Measurements from ENCODE around the gene MRPL40.
"Not testable (repeated sequence)": the region's sequence is repeated elsewhere in the genome, so short reads cannot be mapped to it uniquely, and the experiment has no call there.

MRPL40 gene

DNA sequence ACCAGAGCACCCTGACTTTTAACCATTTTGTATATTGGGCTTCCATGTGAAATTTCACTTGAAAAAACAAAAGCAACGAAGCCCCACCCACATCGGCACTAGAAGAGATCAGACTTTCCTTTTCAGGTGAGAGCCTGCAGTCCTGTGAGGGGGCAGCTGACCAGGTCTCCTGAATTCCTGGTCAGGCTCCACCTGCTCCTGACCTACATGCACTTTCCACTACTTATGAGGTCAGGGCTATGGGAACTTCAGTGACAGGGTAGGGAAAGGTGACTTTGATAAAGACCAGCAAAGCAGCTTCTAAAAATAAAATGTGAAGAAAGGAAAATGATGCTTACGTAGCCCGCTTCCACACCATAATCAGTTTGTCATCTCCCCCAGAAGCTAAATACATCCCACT is 25.5 kb upstream of the MRPL40 start:
- DNase-seq (ENCODE audit: low read depth, low spot score) = no peak

DNA sequence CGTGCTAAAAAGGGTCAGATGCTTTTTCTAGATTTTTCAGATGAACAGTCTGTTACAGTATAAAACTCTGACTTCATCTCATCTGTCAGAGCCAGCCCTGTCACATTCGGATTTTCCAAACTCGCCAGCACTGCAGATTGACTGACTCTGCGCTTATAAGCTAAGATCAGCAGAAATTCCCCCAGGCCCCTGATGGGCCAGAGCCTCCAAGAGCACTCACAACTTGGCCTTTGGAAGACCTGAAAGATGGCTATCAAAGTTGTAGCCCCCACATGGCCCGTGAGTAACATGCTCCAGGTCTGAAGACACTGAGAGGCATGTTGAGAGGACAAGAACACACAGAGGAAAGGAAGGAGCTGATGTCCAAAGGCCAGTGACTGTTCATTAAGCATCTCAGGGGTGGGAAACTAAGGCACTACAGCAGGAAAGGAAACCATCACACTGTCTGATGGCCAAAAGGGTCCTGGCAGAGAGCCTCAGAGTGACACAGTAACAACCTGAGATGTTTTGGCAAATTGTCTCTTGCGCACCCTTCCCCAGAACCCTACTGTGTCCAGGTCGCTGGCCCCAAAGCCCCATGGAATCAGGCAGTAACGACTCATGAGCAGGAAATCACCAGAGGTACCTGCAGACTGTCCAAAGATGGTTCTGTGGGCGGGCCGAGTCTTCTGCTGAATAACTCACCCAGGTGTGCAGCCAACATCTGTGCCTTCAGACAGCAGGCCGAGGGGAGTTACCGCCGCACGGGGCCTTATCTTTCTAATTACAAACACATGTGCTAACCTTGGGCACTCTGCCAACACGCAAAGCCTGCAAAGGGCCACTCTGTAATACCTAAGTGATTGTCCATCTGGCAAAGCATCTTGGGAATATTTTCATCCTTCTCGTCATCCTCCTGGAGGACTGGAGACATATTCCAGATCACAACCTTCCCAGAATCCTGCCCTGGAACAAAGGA is 24.4 kb upstream of the MRPL40 start:
- no peak for DNase-seq (ENCODE audit: low read depth, low spot score)

DNA sequence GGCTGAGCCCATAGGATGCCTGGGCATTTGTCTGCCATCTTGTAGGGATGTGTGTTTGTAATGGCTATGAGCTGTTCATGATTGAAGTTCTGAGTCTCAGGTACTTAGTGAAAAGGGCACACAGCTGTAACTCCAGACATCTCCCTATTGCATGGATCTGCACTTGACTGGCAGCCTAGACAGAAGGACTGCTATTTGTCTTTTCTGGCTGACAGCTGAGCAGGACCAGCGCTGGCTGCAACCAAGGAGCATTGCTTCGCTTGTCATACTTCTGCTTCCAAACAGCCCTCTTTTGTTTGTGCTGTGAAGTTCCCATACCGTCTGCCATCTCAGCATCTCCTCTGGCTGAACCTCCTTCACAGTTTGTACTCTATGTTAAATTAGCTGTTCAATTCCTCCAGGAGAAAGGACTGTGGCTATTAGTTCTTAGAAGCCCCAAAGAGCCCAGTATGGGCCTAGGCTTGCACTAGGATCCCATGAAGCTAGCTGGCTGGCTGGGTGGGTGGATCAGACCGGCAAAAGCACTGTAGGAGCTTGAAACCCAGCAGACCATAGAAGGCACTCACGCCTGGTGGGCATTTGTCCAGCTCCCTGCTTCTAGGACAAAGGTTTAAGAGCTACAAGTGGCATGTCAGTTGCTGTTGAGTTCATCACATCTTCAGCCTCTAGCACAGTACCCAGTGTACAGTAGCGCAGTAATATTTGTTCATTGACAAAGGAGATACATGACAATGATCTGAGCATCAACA is 21.2 kb upstream of the MRPL40 start:
- DNase-seq (ENCODE audit: low read depth, low spot score) = no peak

DNA sequence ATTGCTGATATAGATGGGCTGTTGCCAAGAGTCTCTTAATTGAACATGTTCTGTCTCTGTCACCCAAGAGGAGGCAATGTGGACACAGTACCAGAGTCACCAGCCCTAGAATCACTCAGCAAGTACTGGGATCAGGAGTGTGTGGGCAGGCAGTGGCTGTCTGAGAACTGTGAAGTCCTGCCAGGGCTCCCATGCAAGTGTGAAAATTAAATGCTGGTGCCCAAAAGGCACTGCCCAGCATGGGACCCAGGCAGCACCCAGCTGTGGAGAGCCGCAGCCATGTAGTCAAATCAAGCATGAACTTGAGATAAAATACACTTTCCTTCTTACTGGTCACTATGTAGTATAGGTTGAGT is 20.7 kb upstream of the MRPL40 start:
- no peak for DNase-seq (ENCODE audit: low read depth, low spot score)

DNA sequence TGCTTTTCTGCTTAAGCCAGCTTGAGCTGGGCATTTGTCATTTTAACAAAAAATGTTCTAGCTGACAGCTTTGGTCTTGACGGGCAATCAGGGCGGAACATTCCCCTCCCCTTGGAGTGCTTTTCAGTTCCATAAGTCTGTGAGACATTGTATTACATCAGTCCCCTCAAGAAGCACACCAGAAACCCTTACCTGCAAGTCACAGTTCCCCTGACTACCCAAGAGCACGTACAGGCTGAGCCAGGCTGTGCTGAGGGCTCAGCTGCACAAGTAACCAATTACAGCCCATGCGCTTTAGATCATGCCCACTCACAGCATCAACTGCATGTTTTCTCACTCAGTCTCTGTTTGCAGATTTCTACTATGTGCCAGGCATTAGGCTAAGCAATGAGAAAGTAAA is 19.9 kb upstream of the MRPL40 start:
- DNase-seq (ENCODE audit: low read depth, low spot score) = no peak

DNA sequence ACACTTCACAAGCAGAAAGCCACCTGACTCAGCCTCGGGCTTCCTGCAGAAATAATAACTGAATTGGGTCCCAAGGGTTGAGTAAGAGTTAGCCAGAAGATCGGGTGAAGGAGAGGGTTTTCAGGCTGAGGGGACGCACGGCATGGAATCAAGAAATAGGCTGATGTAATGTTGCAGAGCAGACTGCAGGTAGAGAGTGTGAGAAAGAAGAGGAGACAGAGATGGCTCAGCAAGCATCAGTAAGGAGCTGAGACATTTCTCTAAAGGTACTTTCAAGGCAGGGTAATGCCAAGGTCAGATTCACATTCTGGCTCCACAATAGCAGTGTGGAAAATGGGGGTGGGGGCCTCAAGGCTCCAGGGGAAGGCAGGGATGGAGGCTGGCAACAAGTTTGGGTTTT is 19.4 kb upstream of the MRPL40 start:
- no peak for DNase-seq (ENCODE audit: low read depth, low spot score)

DNA sequence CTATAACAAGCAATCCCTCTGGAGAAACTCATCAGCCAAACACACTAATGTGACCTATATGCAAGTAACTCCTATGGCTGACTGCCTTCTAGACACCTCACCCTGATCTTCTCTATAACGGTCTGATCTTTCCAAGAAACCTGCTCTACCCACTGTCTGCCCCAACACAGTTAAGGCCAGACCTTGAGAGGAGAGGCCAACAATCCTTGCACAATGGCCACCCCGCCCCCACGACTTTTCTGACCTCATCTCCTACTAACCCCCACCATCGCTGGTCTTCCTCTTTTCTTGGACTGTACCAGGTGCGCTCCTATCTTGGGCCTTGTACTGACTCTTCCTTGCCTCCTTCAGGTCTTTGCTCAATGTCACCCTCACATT is 13.3 kb upstream of the MRPL40 start:
- no peak for DNase-seq (ENCODE audit: low read depth, low spot score)

DNA sequence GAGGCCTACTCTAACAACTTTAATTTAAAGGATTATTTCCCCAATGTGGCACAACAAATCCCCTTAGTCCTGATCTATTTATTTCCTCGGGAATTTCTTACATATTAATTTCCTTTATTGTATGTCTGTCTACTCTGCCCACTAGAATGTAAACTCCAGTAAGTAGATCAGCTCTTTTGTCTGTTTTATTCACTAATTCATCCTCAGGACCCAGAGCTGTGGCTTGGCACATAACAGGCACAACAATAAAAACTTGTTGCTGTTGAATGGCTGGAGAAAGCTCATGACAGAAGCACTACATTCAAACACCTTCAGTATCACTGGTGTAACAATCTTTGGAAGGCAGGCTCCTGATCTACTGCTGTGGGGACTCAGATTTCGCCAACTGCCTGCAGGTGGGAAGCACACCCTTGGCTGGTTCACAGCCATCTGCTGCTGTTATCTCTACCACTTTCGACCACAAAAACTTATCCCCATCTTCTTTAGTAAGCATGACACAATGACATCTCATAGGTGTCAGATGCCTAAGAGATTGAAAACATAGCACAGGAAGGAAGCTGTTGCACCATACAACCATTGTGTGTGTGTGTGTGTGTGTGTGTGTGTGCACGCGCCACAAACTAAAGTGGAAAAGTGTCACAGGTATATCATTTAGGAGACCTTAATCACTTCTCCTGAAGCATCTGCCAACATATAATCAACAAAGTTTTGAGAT is 12.7 kb upstream of the MRPL40 start:
- DNase-seq (ENCODE audit: low read depth, low spot score) = no peak

DNA sequence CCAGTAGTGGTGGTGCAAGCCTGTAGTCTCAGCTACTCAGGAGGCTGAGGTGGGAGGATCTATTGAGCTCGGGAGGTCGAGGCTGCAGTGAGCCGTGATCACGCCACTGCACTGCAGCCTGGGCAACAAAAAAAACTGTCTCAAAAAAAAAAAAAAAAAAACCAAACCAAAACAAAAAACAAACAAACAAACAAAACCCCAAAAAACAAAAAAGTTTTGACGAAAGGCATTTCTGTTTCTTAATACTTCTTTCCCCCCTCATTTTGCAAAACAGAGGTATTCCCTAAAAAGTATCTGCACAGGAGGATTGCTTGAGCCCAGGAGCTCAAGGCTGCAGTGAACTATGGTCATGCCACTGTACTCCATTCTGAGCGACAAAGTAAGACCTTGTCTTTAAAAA is 12.0 kb upstream of the MRPL40 start:
- DNase-seq (ENCODE audit: low read depth, low spot score) = no peak

DNA sequence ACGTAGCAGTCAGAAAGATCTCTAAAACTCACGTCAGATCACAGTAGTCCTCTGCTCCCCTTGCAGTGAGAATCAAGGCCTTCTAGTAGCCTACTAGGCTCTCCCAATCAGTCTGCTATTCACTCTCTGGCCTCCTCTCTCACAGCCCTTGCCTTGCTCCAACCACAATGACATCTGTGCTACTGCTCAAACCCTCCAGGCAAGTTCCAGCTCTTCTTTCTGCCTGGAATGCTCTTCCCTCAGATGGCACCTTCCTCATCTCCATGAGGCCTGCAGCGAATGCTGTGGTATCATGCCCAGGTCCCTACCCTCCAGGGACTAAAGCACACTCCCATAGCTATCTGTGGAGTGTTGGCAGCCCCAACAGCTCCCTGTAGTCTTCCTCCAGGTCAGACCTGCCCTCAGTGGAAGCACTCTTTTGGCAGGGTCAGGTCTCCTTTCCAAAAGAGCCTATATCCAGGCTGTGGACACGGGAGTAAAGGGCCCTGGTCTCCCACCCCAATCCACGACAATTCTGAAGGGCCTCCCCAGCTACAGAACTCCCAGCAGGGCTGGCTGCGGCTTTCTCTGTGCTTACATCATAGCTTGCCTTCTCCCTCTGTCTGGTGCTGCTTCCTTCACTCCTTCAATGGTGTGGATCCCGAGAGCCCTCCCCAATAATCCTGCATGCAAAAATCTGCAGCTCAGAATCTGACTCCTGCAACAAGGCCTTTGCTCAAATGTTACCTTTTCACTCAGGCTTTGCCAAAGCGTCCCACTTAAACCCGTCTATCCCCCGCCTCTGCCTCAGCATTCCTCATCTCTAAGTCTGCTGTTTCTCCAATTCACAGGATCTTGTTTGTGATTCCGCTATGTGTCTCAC is 9.7 kb upstream of the MRPL40 start:
- DNase-seq (ENCODE audit: low read depth, low spot score) = peak; percentile 44

DNA sequence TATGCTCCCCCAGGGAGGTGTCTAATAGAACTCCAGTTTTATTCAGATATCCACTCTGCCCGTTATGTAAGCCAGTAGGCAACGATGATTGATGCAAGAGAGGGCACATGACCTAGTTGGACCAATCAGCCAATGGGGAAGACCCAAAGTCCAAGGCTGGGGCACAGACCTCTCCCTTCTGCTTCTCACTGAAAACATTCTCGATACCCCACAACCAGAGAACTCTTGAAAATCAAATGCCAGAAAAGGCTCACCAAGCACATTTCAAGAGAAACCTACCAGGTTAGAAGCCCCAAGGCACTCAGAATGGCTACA is 8.2 kb upstream of the MRPL40 start:
- DNase-seq (ENCODE audit: low read depth, low spot score) = no peak

DNA sequence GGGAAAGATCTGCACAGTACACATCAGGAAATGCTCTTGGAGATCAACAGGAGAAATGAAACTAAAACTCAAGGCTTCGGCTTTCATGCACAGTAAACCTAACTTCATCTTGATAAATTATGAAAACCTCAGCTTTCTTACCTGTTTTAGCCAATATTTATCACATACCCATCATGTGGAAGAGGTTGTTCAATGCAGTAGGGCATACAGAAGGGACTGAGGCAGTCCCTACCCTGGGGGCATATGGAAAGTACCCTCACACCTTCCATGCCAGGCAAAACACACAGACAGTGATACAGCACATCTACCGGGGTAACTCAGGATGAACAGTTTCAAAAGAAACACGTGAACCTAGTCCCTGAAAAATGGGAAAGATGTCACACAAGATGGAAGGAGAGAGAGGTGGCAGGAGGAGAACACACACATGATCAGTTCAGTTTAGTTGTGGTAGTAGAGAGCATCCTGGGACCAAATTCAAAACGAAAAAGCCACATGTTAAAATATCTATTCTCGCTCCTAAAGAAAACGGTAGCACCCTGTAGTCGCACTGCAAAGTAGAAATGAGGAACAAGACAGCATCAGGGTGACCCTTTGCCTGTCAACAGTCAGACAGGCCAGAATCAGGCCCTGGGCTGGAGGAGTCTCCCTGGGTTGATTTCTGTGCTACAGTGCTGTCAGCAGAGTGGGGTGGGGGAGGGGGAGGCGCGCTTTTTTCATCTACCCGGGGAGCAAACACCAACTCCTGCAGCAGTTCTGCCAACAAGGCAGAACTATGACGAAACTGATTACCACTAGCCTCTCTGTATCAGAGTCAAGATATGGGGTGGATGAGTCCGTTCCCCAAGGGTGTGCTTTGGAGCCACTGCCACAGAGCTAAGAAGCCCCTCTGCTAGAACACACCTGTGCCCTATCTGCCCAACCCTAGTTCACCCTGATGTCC is 2.1 kb upstream of the MRPL40 start:
- DNase-seq (ENCODE audit: low read depth, low spot score) = peak; percentile 42

DNA sequence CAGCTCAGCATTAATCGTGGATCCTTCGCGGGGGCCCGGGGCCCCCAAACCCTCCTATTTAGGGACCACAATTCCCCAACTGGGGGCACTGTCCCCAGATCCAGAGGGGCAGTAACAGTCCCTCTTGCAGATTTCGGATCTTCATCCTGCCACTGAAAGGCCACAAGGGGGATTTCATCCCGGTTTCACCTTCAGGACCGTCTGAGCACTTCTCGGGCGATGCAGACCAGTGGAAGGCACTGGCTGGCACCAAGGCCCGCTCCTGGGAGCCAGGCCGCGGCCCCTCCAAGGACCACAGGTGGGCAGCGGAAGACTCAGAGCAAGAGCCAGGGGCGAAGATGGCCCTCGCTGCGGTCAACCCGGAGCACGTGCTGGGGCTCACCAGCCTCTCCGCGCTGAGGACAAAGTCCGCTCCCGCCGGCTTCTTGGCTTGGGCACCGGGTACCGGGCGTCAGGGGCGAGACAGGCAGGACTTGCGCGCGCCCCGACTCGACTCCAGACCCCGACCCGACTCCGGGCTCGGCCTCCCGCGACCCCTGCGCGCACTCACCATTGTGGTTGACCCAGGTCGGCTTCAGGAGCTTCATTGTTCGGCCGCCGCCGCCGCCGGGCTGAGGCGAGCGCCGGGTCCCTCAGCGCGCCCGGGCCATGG is 1.3 kb upstream of the MRPL40 start:
- peak; percentile 60 for DNase-seq (ENCODE audit: low read depth, low spot score)

DNA sequence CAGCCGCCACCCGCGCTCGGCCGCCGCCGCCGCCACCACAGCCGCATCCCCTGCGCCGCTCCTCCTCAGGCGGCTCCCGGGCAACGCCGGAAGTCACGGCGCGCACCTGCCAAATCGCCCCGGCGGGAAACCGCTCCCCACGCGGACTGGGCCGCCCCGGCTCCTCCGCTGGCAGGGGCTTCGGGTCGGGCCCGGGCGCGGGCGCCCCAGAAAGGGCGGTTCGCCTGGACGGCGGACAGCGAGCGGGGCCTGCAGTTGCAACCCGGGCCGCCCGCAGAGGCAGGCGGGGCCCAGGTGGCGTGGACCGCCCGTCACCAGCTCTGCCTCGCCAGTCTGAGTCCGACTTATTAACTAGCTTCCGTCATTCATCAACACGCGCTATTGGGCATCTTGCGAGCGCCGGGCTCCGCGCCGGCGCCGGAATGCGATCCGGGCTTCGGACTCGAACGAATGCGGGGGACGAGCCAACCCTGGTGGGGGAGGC is 654 bp upstream of the MRPL40 start, which contains the start of gene HIRA:
HIRA (minus strand) TSS at position 85 of the 484 bp plus-strand sequence. CDS start 257 bp downstream, outside the sequence.
- DNase-seq (ENCODE audit: low read depth, low spot score) = peak; percentile 87

DNA sequence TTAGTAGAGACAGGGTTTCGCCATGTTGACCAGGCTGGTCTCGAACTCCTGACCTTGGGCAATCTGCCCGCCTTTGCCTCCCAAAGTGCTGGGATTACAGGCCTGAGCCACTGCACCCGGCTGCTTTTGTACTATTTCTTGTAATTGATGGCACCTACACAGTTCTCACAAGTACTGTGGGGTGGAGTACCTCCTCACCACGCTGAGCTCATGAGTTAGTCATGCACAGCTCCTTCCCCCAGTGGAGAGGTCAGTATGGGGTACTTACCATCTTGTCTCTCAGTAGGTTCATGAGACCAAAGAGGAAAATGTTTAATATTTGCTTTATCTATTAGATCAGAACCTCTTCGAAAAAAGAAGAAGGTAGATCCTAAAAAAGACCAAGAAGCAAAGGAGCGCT is 2.1 kb downstream of the MRPL40 start:
- DNase-seq (ENCODE audit: low read depth, low spot score) = no peak

DNA sequence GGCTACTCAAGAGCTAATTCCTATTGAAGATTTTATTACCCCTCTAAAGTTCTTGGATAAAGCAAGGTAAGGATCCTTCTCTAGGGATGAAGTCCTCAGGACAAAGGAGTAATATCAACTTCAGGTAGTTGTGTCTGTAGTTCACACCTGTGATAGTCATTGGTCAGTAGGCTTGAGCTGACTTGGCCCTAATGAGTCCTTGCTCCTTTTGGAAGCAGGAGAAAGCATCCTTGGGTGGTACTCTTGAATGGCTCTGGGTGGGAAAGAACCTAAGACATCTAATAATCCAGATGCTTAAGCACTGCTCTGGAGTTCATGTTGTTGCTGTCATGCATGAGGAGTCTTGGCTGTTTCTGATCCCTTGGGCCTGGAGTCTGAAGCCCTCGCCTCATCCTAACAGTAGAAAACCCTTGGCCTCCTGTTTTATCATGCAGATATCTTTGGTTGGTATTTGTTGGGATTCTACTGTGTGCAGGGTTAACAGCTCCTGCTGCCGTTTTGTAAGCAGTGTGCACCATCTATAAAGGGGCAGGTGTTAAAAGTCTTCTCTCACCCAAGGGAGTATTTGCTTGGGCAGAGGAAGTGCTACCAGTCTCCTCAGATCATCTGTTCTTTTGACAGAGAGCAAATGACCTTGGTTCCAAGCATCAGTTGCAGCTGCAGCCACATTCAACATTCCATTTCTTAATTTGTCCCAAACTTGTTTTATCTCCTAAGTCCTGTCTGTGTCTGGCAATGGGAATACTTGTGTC is 2.7 kb downstream of the MRPL40 start:
- DNase-seq (ENCODE audit: low read depth, low spot score) = no peak

DNA sequence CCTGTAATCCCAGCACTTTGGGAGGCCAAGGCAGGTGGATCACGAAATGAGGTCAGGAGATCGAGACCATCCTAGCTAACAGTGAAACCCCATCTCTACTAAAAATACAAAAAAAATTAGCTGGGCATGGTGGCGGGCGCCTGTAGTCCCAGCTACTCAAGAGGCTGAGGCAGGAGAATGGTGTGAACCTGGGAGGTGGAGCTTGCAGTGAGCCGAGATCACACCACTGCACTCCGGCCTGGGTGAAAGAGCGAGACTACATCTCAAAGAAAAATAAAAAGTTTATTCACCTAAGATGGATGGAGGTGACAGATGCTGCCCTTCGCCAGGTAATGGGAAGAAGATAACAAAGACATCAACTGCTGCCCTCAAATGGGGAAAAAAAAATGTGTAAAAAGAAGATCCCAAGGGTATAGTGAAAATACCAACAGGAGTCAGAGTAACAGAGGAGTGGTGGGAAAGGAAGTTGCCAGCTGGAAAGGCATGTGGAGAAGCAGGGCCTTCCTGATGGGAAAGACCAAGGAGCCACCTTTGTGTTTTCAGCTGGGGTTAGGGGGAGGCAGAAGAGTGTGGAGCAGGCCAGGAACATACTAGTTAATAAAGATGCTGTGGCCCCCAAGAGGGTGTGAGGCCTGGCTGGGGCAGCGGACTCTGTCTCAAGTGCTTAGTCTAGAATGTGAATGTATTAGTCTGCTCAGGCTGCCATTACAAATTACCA is 4.3 kb downstream of the MRPL40 start:
- not testable (repeated sequence) for DNase-seq (ENCODE audit: low read depth, low spot score)

DNA sequence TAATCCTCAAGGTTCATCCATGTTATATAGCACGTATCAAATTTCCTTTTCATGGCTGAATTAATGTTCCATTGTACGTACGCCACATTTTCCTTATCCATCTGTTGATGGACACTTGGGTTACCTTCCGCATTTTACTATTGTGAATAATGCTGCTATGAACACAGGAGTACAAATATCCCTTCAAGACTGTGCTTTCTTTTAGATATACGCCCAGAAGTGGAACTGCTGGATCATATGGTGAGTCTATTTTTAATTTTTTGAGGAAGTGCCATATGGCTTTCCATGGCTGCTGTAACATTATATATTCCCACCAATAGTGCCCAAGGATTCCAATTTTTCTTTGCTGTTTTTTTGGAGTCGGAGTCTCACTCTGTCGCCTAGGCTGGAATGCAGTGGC is 6.0 kb downstream of the MRPL40 start:
- DNase-seq (ENCODE audit: low read depth, low spot score) = no peak

Measured in ELF-1 (cell line).